RWPE1 (cell line): ENCODE results near the gene PATJ.

Experiments
- CTCF ChIA-PET: fragments of 350-600 bp; sonication (Branson Sonifier 250); formaldehyde crosslinking; extraction: SDS; loops from one replicate; lab custom pipeline; 2021; lab: Yijun Ruan, JAX
- POLR2A ChIA-PET: fragments of 400-600 bp; formaldehyde crosslinking; extraction: SDS; loops from one replicate; lab custom pipeline; 2020; ENCODE audit warnings: antibody characterized with exemption; ENCODE audit not compliant: low non-redundant PET; lab: Yijun Ruan, JAX
- DNase-seq: peaks from one replicate; pipeline ENCODE4 v3.0.0; 2012; ENCODE audit warnings: low spot score
- H3K27ac ChIP-seq: fragments of 450-650 bp; 2 replicates; pipeline ENCODE4 v1.5.1; 2017
- CTCF ChIP-seq: fragments of 450-650 bp; conservative IDR thresholded peaks from 2 replicates; pipeline ENCODE4 v1.5.1; 2017; ENCODE audit warnings: low read depth, mild to moderate bottlenecking

The PATJ gene

GRCh38 chr1:61953076-61953789 lies 211.0 kb downstream of the PATJ start:
- no peak for TF ChIP-seq CTCF
- no peak overlapping the region for H3K27ac ChIP-seq
- POLR2A ChIA-PET = no interaction called here
- CTCF ChIA-PET = interaction anchor here (0.9 kb wide), 1 partner anchor 136 kb away, joined by 3 read pairs; no protein-coding TSS in a partner anchor
- no peak for DNase-seq

- no peak for DNase-seq
- no peak overlapping the region for H3K27ac ChIP-seq
- POLR2A ChIA-PET = no interaction called here
- no peak for TF ChIP-seq CTCF
- CTCF ChIA-PET = interaction anchor here (0.9 kb wide), 1 partner anchor 136 kb away, joined by 3 read pairs; no protein-coding TSS in a partner anchor
These were observed 211.5 kb downstream of the PATJ start for GRCh38 chr1:61953790-61954150.

- ChIA-PET POLR2A (no interaction called here), CTCF (no interaction called here)
- H3K27ac ChIP-seq = no peak overlapping the region
- DNase-seq = no peak
- no peak for TF ChIP-seq CTCF
These were observed 213.0 kb downstream of the PATJ start for GRCh38 chr1:61955261-61955660.

GRCh38 chr1:61956016-61956645 lies 213.9 kb downstream of the PATJ start:
- ChIA-PET POLR2A (no interaction called here), CTCF (no interaction called here)
- no peak overlapping the region for H3K27ac ChIP-seq
- no peak for DNase-seq
- no peak for TF ChIP-seq CTCF

- CTCF ChIA-PET = no interaction called here
- POLR2A ChIA-PET = no interaction called here
- no peak for TF ChIP-seq CTCF
- DNase-seq = no peak
- H3K27ac ChIP-seq = no peak overlapping the region
These were observed 214.5 kb downstream of the PATJ start for GRCh38 chr1:61956784-61957183.

GRCh38 chr1:61961009-61961408 lies 218.7 kb downstream of the PATJ start:
- CTCF ChIA-PET = interaction anchor here (0.6 kb wide), 1 partner anchor 59 kb away, joined by 4 read pairs; no protein-coding TSS in a partner anchor
- no peak overlapping the region for H3K27ac ChIP-seq
- TF ChIP-seq CTCF = no peak
- POLR2A ChIA-PET = no interaction called here
- no peak for DNase-seq
